HCT116 (cell line): ENCODE measurements around the gene CRYBB1.

Experiments
- CBX3 ChIP-seq: IDR thresholded peaks from 2 replicates; pipeline ENCODE4 v1.6.1; 2012; ENCODE audit warnings: low read depth
- EZH2 ChIP-seq: fragments of 200-600 bp; sonication (generic); IDR thresholded peaks from 2 replicates; pipeline ENCODE4 v1.6.1; 2017; ENCODE audit warnings: antibody characterized with exemption, mixed run types
- EZH2phosphoT487 ChIP-seq: fragments of 200-600 bp; IDR thresholded peaks from 2 replicates; pipeline ENCODE4 v1.6.1; 2018; ENCODE audit warnings: antibody characterized with exemption, borderline replicate concordance
- POLR2A ChIP-seq: IDR thresholded peaks from 2 replicates; pipeline ENCODE4 v1.7.0; 2011; ENCODE audit warnings: borderline replicate concordance; ENCODE audit not compliant: insufficient read depth, insufficient read length; ENCODE audit errors: extremely low read depth
- POLR2AphosphoS5 ChIP-seq: IDR thresholded peaks from 2 replicates; pipeline ENCODE4 v1.6.1; 2011; ENCODE audit warnings: mild to moderate bottlenecking, low read depth, low read length, moderate library complexity
- SRF ChIP-seq: IDR thresholded peaks from 2 replicates; pipeline ENCODE4 v1.6.1; 2012; ENCODE audit warnings: low read depth
- YY1 ChIP-seq: IDR thresholded peaks from 2 replicates; pipeline ENCODE4 v1.6.1; 2011; ENCODE audit warnings: low read length, low read depth, moderate library complexity, mild to moderate bottlenecking; ENCODE audit not compliant: insufficient replicate concordance; ENCODE audit errors: extremely low read depth
- ZFX ChIP-seq: fragments of 450-650 bp; IDR thresholded peaks from 2 replicates; pipeline ENCODE4 v1.6.1; 2017
- ZNF274 ChIP-seq: fragments of 200-500 bp; sonication (Bioruptor generic); IDR thresholded peaks from 2 replicates; pipeline ENCODE4 v1.6.1; 2014; ENCODE audit warnings: mild to moderate bottlenecking, low read depth, low read length, inconsistent platforms
- TF ChIP-seq, protein P1 (sequence below), 3 experiments: fragments of 200-600 bp in 1 of 3; sonication (generic) in 1 of 3; IDR thresholded peaks in 2 of 3; conservative IDR thresholded peaks in 1 of 3; 2 replicates each; pipeline ENCODE4 v1.5.1; 2012 to 2017; ENCODE audit warnings: low read depth in 2 of 3, low read length in 2 of 3, antibody characterized with exemption in 1 of 3, borderline replicate concordance in 1 of 3, control low read depth in 1 of 3, mild to moderate bottlenecking in 1 of 3, mixed read lengths in 1 of 3, mixed run types in 1 of 3, moderate library complexity in 1 of 3; ENCODE audit not compliant: insufficient read depth in 1 of 3
- TF ChIP-seq, protein P2 (sequence below): IDR thresholded peaks from 2 replicates; pipeline ENCODE4 v1.6.1; 2012
- TF ChIP-seq, protein P3 (sequence below): IDR thresholded peaks from 2 replicates; pipeline ENCODE4 v1.6.1; 2012

DNA sequence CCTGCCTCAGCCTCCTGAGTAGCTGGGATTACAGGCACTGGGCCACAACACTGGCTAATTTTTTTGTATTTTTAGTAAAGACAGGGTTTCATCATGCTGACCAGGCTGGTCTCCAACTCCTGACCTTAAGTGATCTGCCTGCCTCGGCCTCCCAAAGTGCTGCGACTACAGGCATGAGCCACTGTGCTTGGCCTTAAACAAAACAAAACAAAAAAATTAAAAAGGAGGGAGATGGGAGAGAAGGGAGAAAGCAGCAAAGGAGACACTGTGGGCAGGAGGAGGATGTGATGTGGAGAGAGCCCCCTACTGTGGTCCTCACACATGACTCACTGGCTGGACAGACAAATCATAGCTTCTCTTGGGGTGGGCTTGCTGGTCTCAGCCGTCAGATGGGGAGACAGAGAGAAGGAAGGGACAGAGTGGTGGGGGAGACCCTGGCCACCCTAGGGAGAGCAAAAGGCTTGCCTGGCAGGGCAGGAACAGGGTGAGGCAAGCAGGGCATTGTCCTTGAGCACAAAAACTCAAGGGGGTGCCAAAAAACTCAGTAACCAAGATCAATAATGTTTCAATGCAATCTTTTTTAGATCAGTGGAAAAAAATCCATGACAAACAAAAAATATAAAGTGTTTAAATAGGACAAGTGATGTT is 59.5 kb downstream of the CRYBB1 start:
- TF ChIP-seq EZH2phosphoT487 (no peak), YY1 (no peak), ZNF274 (no peak), POLR2AphosphoS5 (no peak), CBX3 (no peak), ZFX (no peak), POLR2A (no peak), EZH2 (no peak), SRF (no peak)
- TF ChIP-seq, protein P1, sequence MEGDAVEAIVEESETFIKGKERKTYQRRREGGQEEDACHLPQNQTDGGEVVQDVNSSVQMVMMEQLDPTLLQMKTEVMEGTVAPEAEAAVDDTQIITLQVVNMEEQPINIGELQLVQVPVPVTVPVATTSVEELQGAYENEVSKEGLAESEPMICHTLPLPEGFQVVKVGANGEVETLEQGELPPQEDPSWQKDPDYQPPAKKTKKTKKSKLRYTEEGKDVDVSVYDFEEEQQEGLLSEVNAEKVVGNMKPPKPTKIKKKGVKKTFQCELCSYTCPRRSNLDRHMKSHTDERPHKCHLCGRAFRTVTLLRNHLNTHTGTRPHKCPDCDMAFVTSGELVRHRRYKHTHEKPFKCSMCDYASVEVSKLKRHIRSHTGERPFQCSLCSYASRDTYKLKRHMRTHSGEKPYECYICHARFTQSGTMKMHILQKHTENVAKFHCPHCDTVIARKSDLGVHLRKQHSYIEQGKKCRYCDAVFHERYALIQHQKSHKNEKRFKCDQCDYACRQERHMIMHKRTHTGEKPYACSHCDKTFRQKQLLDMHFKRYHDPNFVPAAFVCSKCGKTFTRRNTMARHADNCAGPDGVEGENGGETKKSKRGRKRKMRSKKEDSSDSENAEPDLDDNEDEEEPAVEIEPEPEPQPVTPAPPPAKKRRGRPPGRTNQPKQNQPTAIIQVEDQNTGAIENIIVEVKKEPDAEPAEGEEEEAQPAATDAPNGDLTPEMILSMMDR (IDR thresholded peaks at IDR 0.05 in 2 of 3, conservative IDR thresholded peaks at IDR 0.05 in 1 of 3; ENCODE audit: borderline replicate concordance in 1 of 3, insufficient read depth in 1 of 3, low read depth in 2 of 3, low read length in 2 of 3): no peak
- TF ChIP-seq, protein P2, sequence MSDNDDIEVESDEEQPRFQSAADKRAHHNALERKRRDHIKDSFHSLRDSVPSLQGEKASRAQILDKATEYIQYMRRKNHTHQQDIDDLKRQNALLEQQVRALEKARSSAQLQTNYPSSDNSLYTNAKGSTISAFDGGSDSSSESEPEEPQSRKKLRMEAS: no peak
- TF ChIP-seq, protein P3, sequence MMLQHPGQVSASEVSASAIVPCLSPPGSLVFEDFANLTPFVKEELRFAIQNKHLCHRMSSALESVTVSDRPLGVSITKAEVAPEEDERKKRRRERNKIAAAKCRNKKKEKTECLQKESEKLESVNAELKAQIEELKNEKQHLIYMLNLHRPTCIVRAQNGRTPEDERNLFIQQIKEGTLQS: no peak
